ENCODE measurements around the gene TRANK1.
"Not testable (repeated sequence)": the region's sequence is repeated elsewhere in the genome, so short reads cannot be mapped to it uniquely, and the experiment has no call there.

GRCh38 chr3:36904065-36904464 lies 40.8 kb downstream of the TRANK1 start:
- TF ChIP-seq TOX (CRISPR knock-in tag; IDR thresholded peaks at IDR 0.05; ENCODE audit: borderline replicate concordance); PPARA (CRISPR knock-in tag; IDR thresholded peaks at IDR 0.05; ENCODE audit: borderline replicate concordance); ZFP30 (CRISPR knock-in tag; IDR thresholded peaks at IDR 0.05); ZNF565 (CRISPR knock-in tag; conservative IDR thresholded peaks at IDR 0.05; ENCODE audit: low read depth); CSRNP3 (CRISPR knock-in tag; IDR thresholded peaks at IDR 0.05); SNAI2 (CRISPR knock-in tag; IDR thresholded peaks at IDR 0.05); ZNF70 (CRISPR knock-in tag; IDR thresholded peaks at IDR 0.05); ARNTL (CRISPR knock-in tag; IDR thresholded peaks at IDR 0.05; ENCODE audit: borderline replicate concordance, low read depth); TSHZ2 (CRISPR knock-in tag; IDR thresholded peaks at IDR 0.05); GLIS3 (CRISPR knock-in tag; IDR thresholded peaks at IDR 0.05); ISL1 (CRISPR knock-in tag; IDR thresholded peaks at IDR 0.05): not testable (repeated sequence)
- TF ChIP-seq, protein P1, sequence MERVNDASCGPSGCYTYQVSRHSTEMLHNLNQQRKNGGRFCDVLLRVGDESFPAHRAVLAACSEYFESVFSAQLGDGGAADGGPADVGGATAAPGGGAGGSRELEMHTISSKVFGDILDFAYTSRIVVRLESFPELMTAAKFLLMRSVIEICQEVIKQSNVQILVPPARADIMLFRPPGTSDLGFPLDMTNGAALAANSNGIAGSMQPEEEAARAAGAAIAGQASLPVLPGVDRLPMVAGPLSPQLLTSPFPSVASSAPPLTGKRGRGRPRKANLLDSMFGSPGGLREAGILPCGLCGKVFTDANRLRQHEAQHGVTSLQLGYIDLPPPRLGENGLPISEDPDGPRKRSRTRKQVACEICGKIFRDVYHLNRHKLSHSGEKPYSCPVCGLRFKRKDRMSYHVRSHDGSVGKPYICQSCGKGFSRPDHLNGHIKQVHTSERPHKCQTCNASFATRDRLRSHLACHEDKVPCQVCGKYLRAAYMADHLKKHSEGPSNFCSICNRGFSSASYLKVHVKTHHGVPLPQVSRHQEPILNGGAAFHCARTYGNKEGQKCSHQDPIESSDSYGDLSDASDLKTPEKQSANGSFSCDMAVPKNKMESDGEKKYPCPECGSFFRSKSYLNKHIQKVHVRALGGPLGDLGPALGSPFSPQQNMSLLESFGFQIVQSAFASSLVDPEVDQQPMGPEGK (CRISPR knock-in tag; IDR thresholded peaks at IDR 0.05; ENCODE audit: borderline replicate concordance) = not testable (repeated sequence)

Measured in SK-N-SH treated with all-trans-retinoic acid at 6 μM for 48 hours (cell line).